ENCODE measurements around the gene IRS2.

The IRS2 gene

GRCh38 chr13:109704771-109705635 is 81.4 kb downstream of the IRS2 start:
- no peak for DNase-seq (ENCODE audit: low spot score)

DNA sequence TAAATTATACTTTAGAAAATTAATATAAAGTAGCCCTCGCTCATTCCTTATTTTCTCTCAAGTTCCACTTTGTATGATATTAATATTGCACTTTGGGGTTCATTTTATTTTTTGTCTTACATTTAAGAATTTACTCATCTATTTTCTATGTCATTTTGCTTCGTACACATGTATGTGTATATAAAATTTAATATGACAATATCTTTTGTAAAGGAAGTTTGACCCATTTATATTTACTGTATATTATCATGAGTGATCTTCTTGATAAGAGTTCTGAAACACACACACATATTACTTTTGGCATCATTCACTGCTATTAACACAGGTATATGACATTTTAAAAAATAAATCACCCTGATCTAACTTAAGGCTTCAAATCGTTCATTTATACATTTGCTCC is 83.1 kb downstream of the IRS2 start:
- DNase-seq (ENCODE audit: low spot score): no peak

All from HuH-7 (cell line).